ENCODE measurements around the gene PCK1. TPM values are rescaled to one million over a fixed set of nuclear protein-coding genes. Genes with fewer than 3 reads are reported as not detected.

The PCK1 gene
- total RNA-seq, 2 donors from 2014 or later = 272 TPM

- Histone ChIP-seq H3K36me3 (no peaks in the 10 kb centered on the region), H3K9ac (ENCODE audit: low read depth in 2 of 2, low read length in 2 of 2) (no peak overlapping the region), H3K4me3 (no peak overlapping the region), H3K27me3 (peaks cover 3% of the 10 kb centered on the region), H3K27ac (no peak overlapping the region), H3K9me3 (no peaks in the 10 kb centered on the region), H3K4me1 (no peaks in the 10 kb centered on the region)
- no peak for DNase-seq
- intact Hi-C loops (cut with DNase I) = no loop called here
- no peak for TF ChIP-seq CTCF (IDR thresholded peaks at IDR 0.05)
Observed at GRCh38 chr20:57555457-57556184, 5.3 kb upstream of the PCK1 start.

DNA sequence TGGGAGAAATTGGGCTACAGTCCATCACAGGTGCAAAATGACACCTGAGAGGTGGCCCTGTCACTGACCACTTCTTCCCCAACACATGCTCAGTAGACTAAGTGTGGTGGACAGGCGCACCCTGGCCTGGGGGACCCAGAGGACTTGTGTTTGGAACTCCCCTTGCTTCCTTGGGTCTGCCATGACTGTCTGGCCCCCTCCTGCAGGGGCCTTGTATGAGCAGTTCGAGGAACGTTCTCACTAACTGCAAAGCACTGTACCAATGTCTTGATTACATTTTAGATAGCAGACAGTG lies 4.0 kb upstream of the PCK1 start:
- H3K4me1 ChIP-seq = no peaks in the 10 kb centered on the region
- H3K9ac ChIP-seq (ENCODE audit: low read depth in 2 of 2, low read length in 2 of 2) = no peak overlapping the region
- no peak for TF ChIP-seq CTCF (IDR thresholded peaks at IDR 0.05)
- DNase-seq = no peak
- no peak overlapping the region for H3K27ac ChIP-seq
- no peaks in the 10 kb centered on the region for H3K9me3 ChIP-seq
- intact Hi-C loops (cut with DNase I) = no loop called here
- H3K36me3 ChIP-seq = no peaks in the 10 kb centered on the region
- H3K27me3 ChIP-seq = peaks cover 3% of the 10 kb centered on the region
- no peak overlapping the region for H3K4me3 ChIP-seq

GRCh38 chr20:57557926-57558613 lies 2.8 kb upstream of the PCK1 start:
- Histone ChIP-seq H3K27me3 (peaks cover 3% of the 10 kb centered on the region), H3K9me3 (no peaks in the 10 kb centered on the region), H3K36me3 (no peaks in the 10 kb centered on the region), H3K4me3 (no peak overlapping the region), H3K4me1 (no peaks in the 10 kb centered on the region), H3K27ac (peak overlapping the region; percentile 81), H3K9ac (ENCODE audit: low read depth in 2 of 2, low read length in 2 of 2) (peak overlapping the region in 1 of 2 donors; percentile 53)
- no peak for DNase-seq
- intact Hi-C loops (cut with DNase I) = no loop called here
- no peak for TF ChIP-seq CTCF (IDR thresholded peaks at IDR 0.05)

DNA sequence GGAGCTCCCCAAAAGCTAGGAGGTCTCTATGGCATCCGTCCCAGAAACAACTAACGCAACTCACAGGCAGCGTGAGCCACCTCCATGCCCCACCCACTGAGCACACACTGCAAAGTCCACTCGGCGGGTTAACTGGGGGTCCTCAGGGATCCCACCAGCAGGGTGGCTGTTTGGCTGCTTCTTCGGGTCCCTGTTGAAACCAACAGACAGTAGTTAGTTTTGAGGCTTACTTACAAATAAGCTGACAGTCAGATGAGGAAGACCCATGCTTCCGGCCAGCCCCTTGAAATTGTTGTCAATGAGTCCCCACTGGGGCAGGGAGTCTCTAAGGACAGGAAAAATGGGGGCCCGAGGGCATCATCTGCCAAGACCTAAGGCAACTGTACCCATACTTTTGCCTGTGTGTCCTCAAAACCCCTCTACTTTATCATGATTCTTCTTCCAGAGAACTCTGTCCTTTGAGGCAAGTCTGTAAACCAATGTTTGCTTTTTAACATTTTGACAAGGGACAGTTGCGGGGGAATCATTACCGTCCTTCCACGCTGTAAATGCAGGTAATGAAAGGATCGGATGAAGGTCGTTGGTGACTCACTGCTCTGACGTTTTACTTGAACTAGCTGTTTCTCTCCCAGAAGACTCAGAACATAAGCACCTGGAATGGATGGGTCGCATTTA lies 2.2 kb upstream of the PCK1 start:
- no peaks in the 10 kb centered on the region for H3K36me3 ChIP-seq
- no peak for TF ChIP-seq CTCF (IDR thresholded peaks at IDR 0.05)
- H3K4me3 ChIP-seq = no peak overlapping the region
- no peaks in the 10 kb centered on the region for H3K4me1 ChIP-seq
- intact Hi-C loops (cut with DNase I) = no loop called here
- H3K27me3 ChIP-seq = peaks cover 3% of the 10 kb centered on the region
- no peaks in the 10 kb centered on the region for H3K9me3 ChIP-seq
- peak; percentile 66 for DNase-seq
- H3K27ac ChIP-seq = peak overlapping the region; percentile 81
- peak overlapping the region in 1 of 2 donors; percentile 42 for H3K9ac ChIP-seq (ENCODE audit: low read depth in 2 of 2, low read length in 2 of 2)

DNA sequence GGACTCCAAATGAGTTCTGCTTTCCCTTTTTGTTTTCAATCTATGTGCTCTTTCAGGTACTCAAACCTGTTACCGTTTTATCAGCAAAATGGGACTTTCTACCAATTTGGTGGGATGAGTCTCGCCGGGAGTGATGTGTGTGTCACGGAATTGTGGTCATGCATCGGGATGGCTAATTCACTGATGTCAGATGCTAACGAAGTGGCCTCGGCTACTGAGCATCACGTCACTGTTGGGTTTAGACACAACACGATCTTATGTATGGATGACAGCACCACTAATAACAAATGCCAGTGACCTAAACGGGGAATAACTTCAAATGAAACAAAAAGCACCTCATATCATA lies 1.6 kb upstream of the PCK1 start:
- no peak overlapping the region for H3K4me3 ChIP-seq
- H3K27ac ChIP-seq = peak overlapping the region; percentile 81
- intact Hi-C loops (cut with DNase I) = no loop called here
- H3K27me3 ChIP-seq = peaks cover 3% of the 10 kb centered on the region
- H3K9ac ChIP-seq (ENCODE audit: low read depth in 2 of 2, low read length in 2 of 2) = peak overlapping the region in 1 of 2 donors; percentile 42
- no peak for TF ChIP-seq CTCF (IDR thresholded peaks at IDR 0.05)
- no peak for DNase-seq
- no peaks in the 10 kb centered on the region for H3K36me3 ChIP-seq
- no peaks in the 10 kb centered on the region for H3K4me1 ChIP-seq
- H3K9me3 ChIP-seq = no peaks in the 10 kb centered on the region
